Epithelial cell of prostate (primary cell): ENCODE data around the gene FBLN5.
"Not testable (repeated sequence)": the region's sequence is repeated elsewhere in the genome, so short reads cannot be mapped to it uniquely, and the experiment has no call there.

Experiments
- DNase-seq: peaks from one replicate; pipeline ENCODE4 v3.0.0-alpha.2; 2011; ENCODE audit warnings: low read depth, low spot score
- H3K27ac ChIP-seq: fragments of 450-650 bp; 2 replicates; pipeline ENCODE4 v1.5.1; 2017; ENCODE audit warnings: mild to moderate bottlenecking

The FBLN5 gene

DNA sequence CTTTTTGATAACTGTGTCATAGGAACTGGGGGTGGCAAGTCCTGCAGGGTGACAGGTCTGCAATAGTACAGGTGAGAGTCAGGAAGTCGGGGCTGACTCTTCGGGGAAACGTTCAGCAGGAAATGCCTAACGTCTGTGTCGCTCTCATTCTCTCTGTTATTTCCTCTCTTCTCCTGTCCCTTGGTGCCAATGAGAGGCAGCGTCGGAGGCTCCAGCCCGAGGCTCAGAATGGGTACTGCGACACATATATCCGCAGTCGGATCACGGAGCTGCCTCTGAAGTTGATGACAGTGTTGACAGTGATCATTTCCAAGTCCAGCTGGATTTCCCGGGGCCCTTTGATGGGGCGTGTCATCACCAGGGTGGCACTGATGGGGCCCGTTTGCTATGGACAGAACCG lies 77.5 kb downstream of the FBLN5 start:
- peak overlapping the region; percentile 55 for H3K27ac ChIP-seq
- DNase-seq, result no peak

DNA sequence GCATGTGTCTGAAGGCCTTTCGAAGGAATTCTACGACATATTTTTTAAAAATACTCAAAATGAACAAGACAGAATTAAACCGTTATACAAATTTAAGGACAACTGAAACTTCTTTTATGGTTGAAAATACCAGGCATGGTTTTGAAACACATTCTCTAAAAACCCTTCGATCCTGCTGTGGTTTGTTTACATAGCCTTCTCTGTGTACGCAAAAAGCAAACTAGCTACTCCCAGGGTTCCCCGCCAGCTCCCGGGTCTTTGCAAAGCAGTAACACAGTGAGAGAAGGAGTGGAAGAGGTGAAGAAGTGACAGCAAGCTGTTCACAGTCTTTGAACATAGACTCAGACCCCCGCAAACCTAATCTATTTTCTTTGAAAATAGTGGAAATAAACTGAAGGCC lies 77.9 kb downstream of the FBLN5 start:
- H3K27ac ChIP-seq, result peak overlapping the region; percentile 55
- no peak for DNase-seq

DNA sequence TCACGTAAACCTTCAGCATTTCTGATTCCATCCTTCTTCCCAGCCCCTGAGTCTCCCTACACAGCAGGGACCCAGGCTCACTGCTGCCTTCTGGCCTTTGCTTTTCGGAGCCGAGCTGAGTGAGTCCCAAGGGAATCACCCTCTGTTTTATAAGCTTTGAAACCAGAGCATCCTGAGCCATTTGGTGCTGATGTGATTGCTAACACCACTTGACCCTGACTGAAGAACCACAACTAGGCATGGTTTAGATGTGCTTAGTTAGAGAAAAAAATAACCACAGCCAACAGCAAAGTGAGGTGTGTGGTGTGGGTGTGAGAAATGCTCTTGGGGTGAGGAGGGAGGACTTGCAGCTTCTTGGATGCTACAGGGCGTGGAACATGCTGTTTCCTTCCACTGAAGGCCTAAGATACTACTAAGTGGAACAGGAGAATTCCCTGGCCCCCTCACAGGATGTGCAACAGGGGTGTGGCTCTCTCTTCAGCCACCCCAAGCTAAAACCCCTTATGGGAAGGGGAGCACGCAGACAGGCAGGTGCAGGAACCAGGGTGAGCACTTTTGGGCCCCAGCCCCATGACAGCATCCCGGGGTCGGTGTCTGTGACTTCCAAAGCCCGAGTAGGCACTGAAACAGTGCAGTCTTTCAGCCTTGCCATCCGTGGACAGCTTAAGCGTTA lies 80.0 kb downstream of the FBLN5 start, which contains the start of gene TC2N:
Gene TC2N, minus strand, starts transcription at position 221 of the 673 bp plus-strand sequence. CDS start 53,767 bp downstream, outside the sequence.
- DNase-seq, result no peak
- no peak within 1 kb of the TSS for H3K27ac ChIP-seq

DNA sequence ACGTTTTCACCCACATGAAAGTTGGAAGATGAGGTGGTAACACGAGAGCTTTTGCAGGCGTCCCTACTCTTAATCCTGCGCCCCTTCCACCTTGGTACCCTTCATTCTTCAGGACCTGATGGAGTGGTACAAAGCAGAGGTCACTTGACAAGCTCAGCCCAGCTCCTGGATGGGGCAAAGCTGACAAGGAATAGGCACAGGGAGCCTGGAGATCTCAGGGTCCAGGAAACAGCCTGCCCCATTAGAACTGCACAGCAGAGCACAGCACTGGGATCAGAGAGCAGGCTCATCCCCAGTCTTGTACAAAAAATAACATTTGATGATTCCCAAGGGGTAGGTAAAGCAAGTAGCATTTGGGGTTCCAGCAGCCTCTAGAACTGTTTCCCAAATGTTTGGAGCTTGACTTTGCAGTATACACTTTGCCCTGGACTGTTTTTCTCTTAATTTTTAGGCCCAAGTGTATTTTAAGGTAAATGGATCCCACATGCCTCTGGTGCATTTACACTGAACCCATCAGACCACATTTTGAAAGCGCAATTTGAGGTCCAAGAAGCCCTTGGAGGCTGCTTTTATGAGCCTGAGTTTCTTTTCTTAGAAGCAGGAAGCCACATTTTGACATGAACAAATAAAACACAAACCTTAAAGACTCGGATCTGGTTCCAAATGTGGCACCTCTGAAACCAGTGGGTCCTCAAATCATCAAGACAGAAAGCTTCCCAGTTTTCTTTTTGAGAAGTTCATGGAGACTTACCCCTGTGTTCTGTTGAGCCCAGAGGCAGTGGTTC lies 80.8 kb downstream of the FBLN5 start:
- no peak overlapping the region for H3K27ac ChIP-seq
- no peak for DNase-seq

DNA sequence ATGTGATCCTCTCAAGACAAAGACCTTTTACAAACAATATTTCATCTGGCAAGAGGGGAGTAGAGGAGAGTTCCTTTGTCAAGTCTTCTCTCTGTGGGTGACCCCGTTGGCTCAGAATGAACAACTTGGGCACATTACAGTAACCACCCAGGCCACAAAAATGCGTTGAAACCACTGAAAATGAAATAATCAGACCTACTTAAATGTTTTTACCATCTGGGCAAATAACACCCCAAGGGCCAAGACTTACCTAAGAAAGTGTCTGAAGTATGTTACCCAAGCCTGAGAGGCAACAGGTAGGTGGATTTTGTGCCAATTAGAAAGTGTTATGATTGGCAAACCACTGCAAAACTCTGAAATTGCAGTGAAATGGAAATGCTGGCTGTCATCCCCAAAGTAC lies 81.4 kb downstream of the FBLN5 start:
- no peak overlapping the region for H3K27ac ChIP-seq
- DNase-seq, result no peak

DNA sequence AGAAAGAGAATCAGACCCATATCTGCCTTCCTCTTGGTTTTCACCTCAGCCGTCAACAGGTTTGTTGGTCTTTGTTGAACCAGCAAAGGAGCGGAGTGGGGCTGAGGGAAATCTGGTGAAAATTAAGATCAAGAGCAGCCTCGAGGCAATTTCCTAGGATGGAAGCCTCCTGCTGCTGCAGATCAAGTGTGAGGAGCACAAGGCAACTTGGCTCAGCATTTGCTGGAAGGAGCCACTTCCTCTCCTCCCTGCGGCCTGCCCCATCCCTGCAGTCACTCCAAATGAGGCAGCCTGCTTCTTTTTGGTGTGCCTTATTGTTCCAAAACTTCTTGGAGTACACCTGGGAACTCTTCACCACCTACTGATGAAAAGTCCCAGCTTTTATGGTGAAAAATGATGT lies 85.1 kb downstream of the FBLN5 start:
- no peak overlapping the region for H3K27ac ChIP-seq
- no peak for DNase-seq

DNA sequence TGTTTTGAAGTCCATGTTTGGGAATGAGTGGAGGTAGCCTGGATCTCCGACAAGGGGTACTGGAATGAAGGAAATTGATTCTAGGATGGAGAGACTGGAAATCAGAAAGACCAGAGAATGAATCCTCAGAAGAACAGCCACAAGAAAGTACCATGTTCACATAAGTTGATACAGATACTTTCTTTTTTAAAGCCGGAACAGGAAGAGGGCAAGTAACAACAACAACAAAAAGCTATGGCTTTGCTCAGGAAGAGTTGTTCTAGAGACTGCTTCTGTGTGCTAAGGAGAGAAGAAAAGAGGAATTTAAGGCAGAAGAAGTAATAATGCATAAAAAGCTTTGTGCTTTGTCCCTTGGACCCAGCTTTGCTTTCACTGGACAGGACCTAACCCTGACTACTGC lies 86.4 kb downstream of the FBLN5 start:
- no peak overlapping the region for H3K27ac ChIP-seq
- no peak for DNase-seq

DNA sequence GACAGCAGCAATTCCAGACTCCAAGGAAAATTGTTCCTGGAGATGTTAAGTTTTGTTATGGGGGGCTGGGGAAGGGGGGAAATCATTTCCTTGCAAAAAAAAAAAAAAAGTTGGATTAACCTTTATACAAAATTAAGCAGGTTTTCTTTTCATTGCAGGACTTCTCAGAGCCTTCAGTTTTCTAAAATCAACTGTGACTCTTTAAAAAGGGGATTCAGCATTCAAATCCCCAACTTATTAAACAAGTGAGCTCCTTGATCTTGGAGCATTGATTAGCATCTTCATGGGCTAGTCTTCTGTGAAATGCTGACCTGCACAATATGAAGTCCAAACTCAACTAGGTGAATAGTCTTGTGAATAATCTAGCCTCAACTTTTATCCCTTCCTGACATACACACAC lies 87.3 kb downstream of the FBLN5 start:
- DNase-seq, result no peak
- no peak overlapping the region for H3K27ac ChIP-seq

DNA sequence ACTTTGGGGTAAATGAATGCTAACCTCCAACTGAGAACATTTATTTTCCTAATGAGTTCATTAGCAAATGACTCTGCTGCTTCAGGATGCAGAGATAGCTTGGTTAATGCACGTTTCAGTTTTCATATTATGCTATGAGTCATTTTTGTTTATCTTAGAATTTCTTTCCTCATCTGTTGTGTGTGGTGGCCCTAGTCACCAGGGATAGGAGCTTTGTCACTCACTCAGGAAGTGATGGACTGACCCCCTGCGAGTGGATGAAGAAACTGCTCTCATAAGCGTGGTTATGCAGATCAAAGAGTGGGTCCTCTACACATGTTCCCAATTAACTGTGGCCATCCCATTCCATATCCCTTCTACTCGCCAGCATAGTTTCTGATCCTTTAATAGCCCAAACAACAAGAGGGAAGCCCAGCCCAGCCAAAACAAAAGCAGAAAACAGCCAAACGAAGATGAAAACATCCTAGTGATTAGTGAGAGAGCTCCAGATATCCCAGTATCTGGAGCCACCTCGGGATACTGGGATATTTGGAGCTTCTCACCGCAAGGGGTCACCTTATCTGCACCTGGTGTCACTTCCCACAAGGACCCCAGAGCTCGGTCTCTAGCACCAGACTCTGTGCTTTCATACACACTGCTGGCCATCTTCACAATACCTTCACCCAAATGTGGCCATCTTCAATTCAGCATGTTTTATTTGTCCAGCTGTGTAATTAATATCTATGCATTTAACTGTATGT lies 88.8 kb downstream of the FBLN5 start:
- H3K27ac ChIP-seq, result no peak overlapping the region
- DNase-seq, result no peak

DNA sequence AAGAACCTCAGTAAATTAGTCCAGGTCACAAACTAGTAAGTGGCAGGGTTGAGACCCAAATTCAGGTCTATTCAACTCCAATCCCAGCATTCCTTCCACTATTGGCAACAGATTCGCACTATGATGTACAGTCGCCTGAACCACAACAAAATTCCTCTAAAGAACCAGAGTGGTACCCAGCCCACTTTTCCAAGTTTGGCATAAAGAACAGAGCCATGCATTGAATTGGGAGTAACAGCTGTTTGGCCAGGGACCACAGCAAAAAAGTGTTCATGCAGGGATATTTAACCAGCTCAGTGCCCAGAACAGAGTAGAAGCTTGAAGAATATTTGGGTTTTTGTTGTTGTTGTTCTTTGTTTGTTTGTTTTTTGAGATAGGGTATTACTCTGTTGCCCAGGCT lies 89.9 kb downstream of the FBLN5 start:
- DNase-seq, result no peak
- no peak overlapping the region for H3K27ac ChIP-seq

DNA sequence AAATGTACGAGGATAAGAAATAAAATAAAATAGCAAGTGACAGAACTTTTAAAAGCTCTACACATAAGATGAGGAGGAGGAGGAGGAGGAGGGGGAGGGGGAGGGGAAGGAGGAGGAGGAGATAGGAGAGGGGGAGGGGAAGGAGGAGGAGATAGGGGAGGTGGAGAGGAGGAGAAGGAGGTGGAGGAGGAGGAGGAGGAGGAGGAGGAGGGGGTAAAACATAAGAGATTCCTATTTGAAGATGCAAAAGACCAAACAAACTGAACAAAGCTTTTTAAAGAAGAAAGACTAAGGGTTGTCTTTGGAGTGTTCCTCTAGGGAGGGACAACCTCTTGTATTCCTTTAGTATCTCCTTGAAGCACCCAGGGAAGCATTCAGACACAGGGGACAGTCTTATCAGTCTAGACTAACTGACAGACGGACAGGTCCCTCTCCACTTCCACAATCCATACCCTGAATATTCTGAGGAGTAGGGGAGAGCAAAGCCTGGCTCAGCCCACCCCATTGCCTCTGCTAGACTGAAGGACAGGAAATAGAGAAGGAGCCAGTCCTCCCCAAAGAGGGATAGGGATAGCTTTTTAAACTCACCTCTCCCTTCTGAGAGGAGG lies 93.1 kb downstream of the FBLN5 start:
- H3K27ac ChIP-seq, result no peak overlapping the region
- DNase-seq, result no peak

DNA sequence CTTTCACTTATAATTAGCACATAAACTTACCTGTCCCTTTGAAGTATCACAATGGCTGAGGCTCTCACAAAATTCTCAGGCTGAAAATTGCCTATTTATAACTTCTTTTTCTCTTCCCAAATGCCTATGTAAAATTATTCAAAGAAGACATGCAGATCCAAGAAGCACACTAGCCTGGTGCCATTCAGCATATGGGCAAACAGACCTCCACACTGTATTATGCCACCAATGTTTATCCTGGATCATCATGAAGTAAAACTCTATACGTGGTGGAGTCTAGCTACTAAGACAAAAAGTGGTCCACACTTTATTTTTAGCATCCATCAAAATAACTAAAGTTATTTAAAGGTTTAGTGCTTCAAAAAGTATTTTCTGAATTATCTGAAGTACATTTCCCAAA lies 95.9 kb downstream of the FBLN5 start:
- no peak for DNase-seq
- no peak overlapping the region for H3K27ac ChIP-seq

DNA sequence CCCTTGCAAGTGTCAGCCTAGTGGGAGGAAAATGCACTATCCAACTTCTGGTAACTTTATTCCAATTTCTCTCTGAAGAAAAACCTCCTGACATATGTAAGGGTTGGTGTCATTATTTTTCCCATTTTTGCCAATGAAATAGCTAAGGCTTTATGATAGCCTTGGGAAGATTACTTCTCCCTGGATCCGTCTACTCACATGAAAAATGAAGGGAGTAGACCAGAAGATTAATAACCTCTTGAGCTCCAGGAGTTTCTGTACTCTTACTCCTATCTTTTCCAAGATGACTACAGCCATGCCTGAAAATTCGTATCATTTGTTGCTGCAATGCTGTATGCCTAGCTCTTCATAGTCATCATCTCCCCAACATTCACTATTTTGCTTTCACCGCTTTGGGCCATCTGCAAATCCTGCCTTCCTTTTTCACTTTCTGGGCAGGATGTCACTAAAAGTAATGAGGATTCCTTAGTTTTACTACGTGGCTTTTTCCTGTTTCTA lies 98.9 kb downstream of the FBLN5 start:
- H3K27ac ChIP-seq, result no peak overlapping the region
- DNase-seq, result no peak

DNA sequence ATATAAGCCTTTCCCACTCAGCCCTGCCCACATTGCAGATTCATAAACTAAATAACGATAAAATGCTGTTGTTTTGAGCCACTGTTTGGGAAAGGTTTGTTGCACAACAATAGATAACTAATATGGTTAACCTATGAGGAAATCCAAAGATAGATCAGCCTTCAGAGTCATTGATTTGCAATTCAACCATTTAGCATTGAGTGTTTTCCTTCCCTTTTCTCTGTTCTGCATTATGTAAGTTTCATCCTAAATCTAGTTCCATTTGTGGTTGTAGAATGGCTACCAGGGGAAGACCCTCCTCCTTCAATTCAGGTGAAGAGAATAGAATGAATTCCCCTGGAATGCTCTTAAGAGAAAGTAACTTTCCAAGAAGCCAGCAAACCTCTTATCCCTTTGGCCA lies 99.8 kb downstream of the FBLN5 start:
- no peak for DNase-seq
- H3K27ac ChIP-seq, result no peak overlapping the region

DNA sequence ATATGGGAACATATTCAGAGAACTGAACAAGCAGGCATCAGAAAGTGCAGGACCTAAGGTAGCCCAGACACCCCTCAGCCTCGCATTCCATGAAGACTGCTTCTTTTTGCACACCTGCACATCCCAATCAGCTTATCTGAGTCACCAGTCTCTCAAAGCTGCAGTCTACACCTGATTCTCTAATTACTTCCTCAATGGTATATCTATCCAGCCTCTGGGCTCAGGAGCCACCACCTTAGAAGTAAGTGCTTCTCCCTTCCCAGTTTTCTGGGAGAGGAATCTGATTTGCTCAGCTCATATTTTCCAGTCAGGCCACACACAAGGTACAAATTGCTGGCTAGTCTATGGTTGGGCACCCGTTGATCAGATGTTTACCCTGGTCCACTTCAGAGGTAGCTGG lies 101.8 kb downstream of the FBLN5 start:
- no peak for DNase-seq
- no peak overlapping the region for H3K27ac ChIP-seq

DNA sequence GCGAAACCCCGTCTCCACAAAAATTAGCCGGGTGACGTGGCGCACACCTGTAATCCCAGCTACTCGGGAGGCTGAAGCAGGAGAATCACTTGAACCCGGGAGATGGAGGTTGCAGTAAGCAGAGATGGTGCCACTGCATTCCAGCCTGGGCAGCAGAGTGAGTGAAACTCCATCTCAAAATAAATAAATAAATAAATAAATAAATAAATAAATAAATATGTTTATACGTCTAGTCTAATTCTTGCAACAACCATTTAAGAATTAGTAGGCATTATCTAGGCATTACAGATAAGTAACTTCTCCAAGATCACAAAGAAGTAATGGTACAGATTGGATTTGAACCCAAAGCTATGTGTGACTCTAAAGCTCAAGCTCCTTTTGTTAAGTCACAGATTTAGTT lies 102.4 kb downstream of the FBLN5 start:
- DNase-seq, result not testable (repeated sequence)

DNA sequence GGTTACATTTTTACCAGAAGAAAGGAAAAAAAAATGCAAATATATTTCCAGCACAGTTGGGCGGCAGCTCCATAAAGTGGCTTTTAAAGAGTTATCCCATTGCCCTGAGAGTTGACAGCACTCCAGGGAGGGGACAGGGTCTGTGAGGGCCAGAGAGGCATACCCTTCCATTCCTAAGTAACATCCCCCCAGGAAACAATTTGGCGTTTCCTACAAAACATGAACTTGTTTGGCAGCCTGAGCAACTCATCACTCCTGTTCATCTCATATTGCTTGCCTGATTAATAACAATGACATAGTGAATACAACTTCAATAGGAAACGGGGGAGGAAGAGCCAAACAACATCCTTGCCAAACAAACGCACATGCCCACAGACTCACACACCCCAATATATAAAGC lies 103.5 kb downstream of the FBLN5 start:
- DNase-seq, result no peak

More for the DNA sequence above, 102.4 kb downstream of the FBLN5 start:
- not testable (repeated sequence) for H3K27ac ChIP-seq

DNA sequence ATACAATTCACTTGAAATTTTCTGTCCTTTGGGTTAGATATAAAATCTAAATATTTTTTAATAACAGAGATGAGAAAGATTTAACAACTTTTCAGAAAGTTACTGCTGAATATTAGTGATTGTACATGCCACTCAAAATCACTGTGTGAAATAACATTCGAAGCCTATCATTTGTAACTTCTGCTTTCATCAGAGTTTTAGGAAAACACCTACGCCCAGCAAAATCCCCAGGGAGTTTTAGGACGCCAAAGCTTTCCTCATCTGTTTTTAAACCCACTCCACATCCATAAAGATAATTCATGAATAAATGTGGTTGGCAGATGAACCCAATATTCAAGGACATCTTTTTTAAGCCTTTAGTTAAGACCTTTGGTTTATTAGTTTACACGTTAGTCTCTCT lies 104.1 kb downstream of the FBLN5 start:
- H3K27ac ChIP-seq, result no peak overlapping the region
- DNase-seq, result no peak

More for the DNA sequence above, 103.5 kb downstream of the FBLN5 start:
- H3K27ac ChIP-seq, result no peak overlapping the region

DNA sequence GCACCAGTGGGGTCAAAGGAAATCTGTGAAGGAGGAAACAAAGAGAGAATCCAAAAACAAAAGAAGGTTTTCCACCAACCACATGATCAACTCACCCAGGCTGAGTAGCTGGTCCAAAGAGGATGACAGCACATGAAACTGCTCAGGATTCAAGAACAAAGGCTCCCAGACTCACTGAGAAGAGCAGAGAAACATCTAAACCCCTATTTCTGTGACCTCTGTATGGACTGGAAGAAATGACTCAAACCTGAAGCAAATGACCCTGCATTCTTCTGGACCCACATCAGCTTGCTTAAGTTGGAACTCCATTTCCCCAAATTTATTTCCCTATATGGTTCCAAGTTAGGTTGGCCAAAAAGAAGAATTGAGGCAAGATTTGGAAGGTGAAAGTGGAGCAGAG lies 106.4 kb downstream of the FBLN5 start:
- no peak for DNase-seq

DNA sequence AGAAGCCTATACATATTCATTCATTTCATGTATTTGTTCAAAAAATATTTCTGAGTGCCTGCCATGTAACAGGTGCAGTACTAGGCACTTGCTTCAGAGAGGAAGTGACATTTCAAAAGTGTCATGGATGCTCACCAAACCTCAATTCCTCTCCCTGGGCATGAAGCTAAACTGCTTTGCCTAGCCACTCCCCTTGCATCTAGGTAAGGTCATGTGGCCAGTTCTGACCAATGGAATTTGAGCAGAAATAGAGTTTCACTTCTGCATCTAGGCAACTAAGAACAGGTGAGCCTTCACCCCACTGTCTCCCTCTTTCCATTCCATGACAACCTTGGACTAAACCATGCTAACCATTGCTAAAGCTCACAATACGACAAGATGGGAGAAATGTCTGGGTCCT lies 107.7 kb downstream of the FBLN5 start:
- DNase-seq, result no peak
- H3K27ac ChIP-seq, result no peak overlapping the region

More for the DNA sequence above, 106.4 kb downstream of the FBLN5 start:
- H3K27ac ChIP-seq, result no peak overlapping the region
